DND-41 (cell line): ENCODE results near the gene GPATCH8.

ENCODE experiments used
- ATAC-seq: fragments of 200-7000 bp; cut with Tn5 transposase; 3 replicates; pipeline ENCODE4 v1.9.1; 2021; ENCODE audit warnings: low read depth; ENCODE audit not compliant: insufficient read depth
- DNase-seq: peaks from one replicate; pipeline ENCODE4 v3.0.0-alpha.2; 2020
- H2AFZ ChIP-seq: 2 replicates; pipeline ENCODE4 v1.6.0; 2012; ENCODE audit warnings: low read depth, low read length
- H3K27ac ChIP-seq: 2 replicates; pipeline ENCODE4 v1.5.1; 2012; ENCODE audit warnings: low read length, inconsistent platforms
- H3K27me3 ChIP-seq: fragments of 200-600 bp; sonication (generic); 2 replicates; pipeline ENCODE4 v1.6.0; 2012; ENCODE audit warnings: low read length, mild to moderate bottlenecking, inconsistent platforms; ENCODE audit not compliant: insufficient read depth, poor library complexity
- H3K36me3 ChIP-seq: 2 replicates; pipeline ENCODE4 v1.5.1; 2012; ENCODE audit warnings: low read length, inconsistent platforms; ENCODE audit not compliant: insufficient read depth
- H3K4me1 ChIP-seq: 2 replicates; pipeline ENCODE4 v1.5.1; 2012; ENCODE audit warnings: mild to moderate bottlenecking, low read length; ENCODE audit not compliant: insufficient read depth
- H3K4me2 ChIP-seq: 2 replicates; pipeline ENCODE4 v1.6.0; 2012; ENCODE audit warnings: mild to moderate bottlenecking, moderate library complexity, low read length, inconsistent platforms; ENCODE audit not compliant: insufficient read depth
- H3K4me3 ChIP-seq, 2 experiments: fragments of 200-600 bp in 1 of 2; shearing (Covaris generic) in 1 of 2; 2 replicates each; pipeline ENCODE4 v1.5.1; 2012 to 2016; ENCODE audit warnings: inconsistent platforms in 2 of 2, low read length in 2 of 2, mild to moderate bottlenecking in 2 of 2, low read depth in 1 of 2, moderate library complexity in 1 of 2
- H3K79me2 ChIP-seq: 2 replicates; pipeline ENCODE4 v1.6.0; 2012; ENCODE audit warnings: low read length, inconsistent platforms; ENCODE audit not compliant: insufficient read depth
- H3K9ac ChIP-seq: 2 replicates; pipeline ENCODE4 v1.6.0; 2012; ENCODE audit warnings: low read depth, mild to moderate bottlenecking, inconsistent platforms, low read length, moderate library complexity
- H3K9me3 ChIP-seq: 2 replicates; pipeline ENCODE4 v1.5.1; 2012; ENCODE audit warnings: low read length, moderate library complexity, mild to moderate bottlenecking, inconsistent platforms; ENCODE audit not compliant: insufficient read depth, severe bottlenecking
- H4K20me1 ChIP-seq: 2 replicates; pipeline ENCODE4 v1.6.0; 2012; ENCODE audit warnings: low read length; ENCODE audit not compliant: insufficient read depth
- EZH2 ChIP-seq: IDR thresholded peaks from 3 replicates; pipeline ENCODE4 v1.6.1; 2012; ENCODE audit warnings: borderline replicate concordance, low read depth, mild to moderate bottlenecking, moderate library complexity, low read length, inconsistent platforms; ENCODE audit not compliant: severe bottlenecking
- TF ChIP-seq, protein P1 (sequence below): IDR thresholded peaks from 2 replicates; pipeline ENCODE4 v1.5.1; 2012; ENCODE audit warnings: borderline replicate concordance, low read length, moderate library complexity, mild to moderate bottlenecking; ENCODE audit not compliant: poor library complexity, severe bottlenecking; ENCODE audit errors: extremely low read depth

Gene GPATCH8

DNA sequence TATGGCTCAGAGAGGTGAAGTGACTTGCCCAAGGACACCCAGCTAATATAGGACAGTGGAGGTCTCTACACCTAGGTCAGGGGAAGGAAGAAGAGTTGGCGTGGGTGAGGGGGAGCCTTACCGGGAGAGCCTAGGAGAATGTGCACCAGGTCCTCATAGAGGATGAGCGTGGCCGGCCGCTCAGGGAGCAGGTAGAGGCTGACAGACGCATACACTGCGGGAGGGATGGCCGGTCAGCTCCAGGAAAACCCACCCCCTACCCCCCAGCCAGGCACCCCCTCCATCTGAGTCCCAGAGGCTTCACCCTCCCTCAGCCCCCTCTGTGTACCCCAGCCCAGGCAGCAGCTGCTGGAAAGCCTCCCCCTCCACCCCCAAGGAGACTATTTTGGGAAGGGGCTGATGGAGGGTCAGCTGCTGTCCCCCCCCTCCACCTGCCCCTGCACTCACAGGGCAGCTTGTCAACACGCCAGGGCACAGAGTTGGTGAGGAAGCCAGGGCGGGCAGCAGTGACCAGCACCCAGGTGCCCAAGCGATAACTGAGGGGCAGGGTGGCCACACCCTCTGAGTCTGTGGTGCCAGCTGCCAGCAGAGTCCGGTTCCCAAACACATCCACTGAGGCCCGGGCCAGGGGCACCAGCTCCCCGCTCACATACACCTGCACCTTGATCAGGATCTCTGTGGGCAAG is 143.6 kb downstream of the GPATCH8 start:
- Histone ChIP-seq H3K4me2 (no peak overlapping the region), H3K4me1 (peaks cover 16% of the 10 kb centered on the region), H3K27me3 (no peaks in the 10 kb centered on the region), H3K9ac (no peak overlapping the region), H3K4me3 (no peak overlapping the region), H3K79me2 (peaks cover 12% of the 10 kb centered on the region), H3K36me3 (peaks cover 4% of the 10 kb centered on the region; the same call in 1 of the 2 replicates), H2AFZ (no peak overlapping the region), H3K9me3 (no peaks in the 10 kb centered on the region), H3K27ac (no peak overlapping the region), H4K20me1 (peaks cover 43% of the 10 kb centered on the region)
- no peak for DNase-seq
- TF ChIP-seq EZH2, result no peak
- TF ChIP-seq, protein P1, sequence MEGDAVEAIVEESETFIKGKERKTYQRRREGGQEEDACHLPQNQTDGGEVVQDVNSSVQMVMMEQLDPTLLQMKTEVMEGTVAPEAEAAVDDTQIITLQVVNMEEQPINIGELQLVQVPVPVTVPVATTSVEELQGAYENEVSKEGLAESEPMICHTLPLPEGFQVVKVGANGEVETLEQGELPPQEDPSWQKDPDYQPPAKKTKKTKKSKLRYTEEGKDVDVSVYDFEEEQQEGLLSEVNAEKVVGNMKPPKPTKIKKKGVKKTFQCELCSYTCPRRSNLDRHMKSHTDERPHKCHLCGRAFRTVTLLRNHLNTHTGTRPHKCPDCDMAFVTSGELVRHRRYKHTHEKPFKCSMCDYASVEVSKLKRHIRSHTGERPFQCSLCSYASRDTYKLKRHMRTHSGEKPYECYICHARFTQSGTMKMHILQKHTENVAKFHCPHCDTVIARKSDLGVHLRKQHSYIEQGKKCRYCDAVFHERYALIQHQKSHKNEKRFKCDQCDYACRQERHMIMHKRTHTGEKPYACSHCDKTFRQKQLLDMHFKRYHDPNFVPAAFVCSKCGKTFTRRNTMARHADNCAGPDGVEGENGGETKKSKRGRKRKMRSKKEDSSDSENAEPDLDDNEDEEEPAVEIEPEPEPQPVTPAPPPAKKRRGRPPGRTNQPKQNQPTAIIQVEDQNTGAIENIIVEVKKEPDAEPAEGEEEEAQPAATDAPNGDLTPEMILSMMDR, result no peak
- ATAC-seq, result no peak

GRCh38 chr17:44359006-44359405 is 144.2 kb downstream of the GPATCH8 start:
- Histone ChIP-seq H3K79me2 (peaks cover 12% of the 10 kb centered on the region), H3K36me3 (peaks cover 4% of the 10 kb centered on the region; the same call in 1 of the 2 replicates), H3K9me3 (no peaks in the 10 kb centered on the region), H2AFZ (no peak overlapping the region), H3K4me2 (no peak overlapping the region), H3K27me3 (no peaks in the 10 kb centered on the region), H3K4me1 (peaks cover 13% of the 10 kb centered on the region), H3K27ac (no peak overlapping the region), H3K4me3 (no peak overlapping the region), H3K9ac (no peak overlapping the region), H4K20me1 (peaks cover 43% of the 10 kb centered on the region)
- TF ChIP-seq, protein P1, result no peak
- no peak for TF ChIP-seq EZH2
- ATAC-seq (no peak), DNase-seq (no peak)

GRCh38 chr17:44358066-44358465 is 145.1 kb downstream of the GPATCH8 start:
- no peak for DNase-seq
- peaks cover 43% of the 10 kb centered on the region for H4K20me1 ChIP-seq

More at GRCh38 chr17:44358066-44358465, 145.1 kb downstream of the GPATCH8 start:
- Histone ChIP-seq H3K4me3 (no peak overlapping the region), H2AFZ (no peak overlapping the region), H3K79me2 (peaks cover 12% of the 10 kb centered on the region), H3K4me1 (peaks cover 10% of the 10 kb centered on the region), H3K27ac (no peak overlapping the region), H3K9me3 (no peaks in the 10 kb centered on the region), H3K4me2 (no peak overlapping the region), H3K9ac (no peak overlapping the region), H3K27me3 (no peaks in the 10 kb centered on the region), H3K36me3 (peaks cover 7% of the 10 kb centered on the region)
- TF ChIP-seq, protein P1, result no peak
- TF ChIP-seq EZH2, result no peak
- no peak for ATAC-seq
